ENCODE results near the gene C2CD2L.

The C2CD2L gene

DNA sequence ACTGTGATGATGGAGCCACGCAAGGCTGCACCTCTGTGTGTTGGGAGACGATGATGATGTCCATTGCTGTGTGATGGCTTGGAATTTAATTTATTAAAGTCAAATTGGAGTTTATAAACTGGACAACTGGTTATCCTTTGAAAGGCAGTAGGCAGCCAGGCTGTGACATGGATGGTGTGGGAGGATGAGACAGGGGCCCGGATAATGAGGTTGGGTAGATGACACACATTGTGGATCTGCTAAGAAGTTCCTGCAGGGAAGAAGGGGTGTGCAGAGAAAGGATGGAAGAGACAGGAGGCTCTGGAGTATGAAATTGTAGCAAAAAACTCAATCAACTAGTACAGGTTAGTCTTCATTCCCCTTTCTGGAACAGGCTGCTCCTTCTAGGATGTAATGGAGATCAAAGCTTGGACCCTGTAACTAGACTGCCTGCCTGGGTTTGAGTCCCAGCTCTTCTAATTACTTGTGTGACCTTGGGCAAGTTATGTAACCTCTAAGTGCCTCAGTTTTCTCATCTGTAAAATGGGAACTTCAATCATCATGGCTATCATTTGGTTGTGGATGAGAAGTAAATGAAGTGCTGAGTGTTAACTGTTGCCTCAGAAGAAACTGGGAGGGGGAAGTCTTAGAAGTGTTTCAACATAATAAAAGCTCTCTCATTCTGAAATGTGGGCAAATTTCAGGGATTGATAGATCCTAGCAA lies 10.0 kb downstream of the C2CD2L start:
- ChIA-PET POLR2A (no interaction called here), CTCF (interaction anchor here (1.7 kb wide), 1 partner anchor 207 kb away, joined by 4 read pairs; no protein-coding TSS in a partner anchor)
- no peak for DNase-seq (ENCODE audit: low read depth, low spot score)
- H3K4me3 ChIP-seq (ENCODE audit: low read depth, low read length): no peak overlapping the region
- TF ChIP-seq, protein P1, sequence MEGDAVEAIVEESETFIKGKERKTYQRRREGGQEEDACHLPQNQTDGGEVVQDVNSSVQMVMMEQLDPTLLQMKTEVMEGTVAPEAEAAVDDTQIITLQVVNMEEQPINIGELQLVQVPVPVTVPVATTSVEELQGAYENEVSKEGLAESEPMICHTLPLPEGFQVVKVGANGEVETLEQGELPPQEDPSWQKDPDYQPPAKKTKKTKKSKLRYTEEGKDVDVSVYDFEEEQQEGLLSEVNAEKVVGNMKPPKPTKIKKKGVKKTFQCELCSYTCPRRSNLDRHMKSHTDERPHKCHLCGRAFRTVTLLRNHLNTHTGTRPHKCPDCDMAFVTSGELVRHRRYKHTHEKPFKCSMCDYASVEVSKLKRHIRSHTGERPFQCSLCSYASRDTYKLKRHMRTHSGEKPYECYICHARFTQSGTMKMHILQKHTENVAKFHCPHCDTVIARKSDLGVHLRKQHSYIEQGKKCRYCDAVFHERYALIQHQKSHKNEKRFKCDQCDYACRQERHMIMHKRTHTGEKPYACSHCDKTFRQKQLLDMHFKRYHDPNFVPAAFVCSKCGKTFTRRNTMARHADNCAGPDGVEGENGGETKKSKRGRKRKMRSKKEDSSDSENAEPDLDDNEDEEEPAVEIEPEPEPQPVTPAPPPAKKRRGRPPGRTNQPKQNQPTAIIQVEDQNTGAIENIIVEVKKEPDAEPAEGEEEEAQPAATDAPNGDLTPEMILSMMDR (IDR thresholded peaks at IDR 0.05; ENCODE audit: insufficient read depth, low read length, missing control alignments): no peak

- TF ChIP-seq, protein P1 (IDR thresholded peaks at IDR 0.05; ENCODE audit: insufficient read depth, low read length, missing control alignments): no peak
- ChIA-PET POLR2A (no interaction called here), CTCF (interaction anchor here (0.9 to 1.7 kb wide), 7 partner anchors 9 to 222 kb away, joined by 3 to 5 read pairs (median 4); partner anchors contain the start of gene C1QTNF5)
Observed at GRCh38 chr11:119118227-119118626, 11.1 kb downstream of the C2CD2L start.

GRCh38 chr11:119118946-119119345 lies 11.8 kb downstream of the C2CD2L start:
- TF ChIP-seq, protein P1 (IDR thresholded peaks at IDR 0.05; ENCODE audit: insufficient read depth, low read length, missing control alignments): no peak
- H3K4me3 ChIP-seq (ENCODE audit: low read depth, low read length): no peak overlapping the region
- CTCF ChIA-PET: interaction anchor here (0.9 to 1.7 kb wide), 7 partner anchors 10 to 219 kb away, joined by 3 to 5 read pairs (median 3); no protein-coding TSS in a partner anchor
- DNase-seq (ENCODE audit: low read depth, low spot score): no peak
- POLR2A ChIA-PET: interaction anchor here (1.0 kb wide), 1 partner anchor 12 kb away, joined by 3 read pairs; the partner anchor contains the start of gene C2CD2L

More at GRCh38 chr11:119118227-119118626, 11.1 kb downstream of the C2CD2L start:
- no peak for DNase-seq (ENCODE audit: low read depth, low spot score)
- H3K4me3 ChIP-seq (ENCODE audit: low read depth, low read length): no peak overlapping the region

DNA sequence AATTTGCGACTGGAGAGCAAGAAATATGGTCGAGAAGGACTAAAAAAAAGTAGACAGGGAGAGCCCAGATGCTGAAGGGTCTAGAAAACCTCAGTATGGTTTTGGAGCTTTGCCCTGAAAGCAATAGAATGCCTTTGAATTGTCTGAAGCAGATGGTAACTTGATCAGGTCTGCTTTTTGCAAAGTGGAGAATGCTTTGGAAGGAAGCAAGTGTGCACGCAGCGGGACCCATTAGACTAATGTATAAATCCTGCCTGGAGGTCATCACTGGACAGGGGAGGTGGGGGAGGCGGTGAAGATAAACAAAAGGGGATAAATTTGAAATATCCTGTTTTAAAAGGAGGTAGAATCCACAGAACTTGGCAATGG lies 13.5 kb downstream of the C2CD2L start:
- CTCF ChIA-PET: interaction anchor here (0.8 to 2.1 kb wide), 6 partner anchors 11 to 203 kb away, joined by 3 to 6 read pairs (median 3); partner anchors contain the start of genes C2CD2L, CBL and DPAGT1
- POLR2A ChIA-PET: interaction anchor here (0.6 to 2.0 kb wide), 3 partner anchors 18 to 317 kb away, joined by 4 to 7 read pairs (median 6); a partner anchor contains a TSS

GRCh38 chr11:119121008-119121810 lies 14.1 kb downstream of the C2CD2L start, which contains the start of gene HINFP:
Gene HINFP (plus strand): TSS chr11:119121580. CDS start chr11:119126945, 5,365 bp downstream.
- DNase-seq (ENCODE audit: low read depth, low spot score): peak; percentile 88
- POLR2A ChIA-PET: interaction anchor here (0.8 to 2.0 kb wide), 6 partner anchors 13 to 198 kb away, joined by 3 to 7 read pairs (median 4); partner anchors contain the start of gene C2CD2L
- CTCF ChIA-PET: interaction anchor here (0.7 to 2.1 kb wide), 9 partner anchors 11 to 216 kb away, joined by 3 to 11 read pairs (median 3); partner anchors contain the start of genes C2CD2L, CBL and DPAGT1
- TF ChIP-seq, protein P1 (IDR thresholded peaks at IDR 0.05; ENCODE audit: insufficient read depth, low read length, missing control alignments): no peak
- H3K4me3 ChIP-seq (ENCODE audit: low read depth, low read length): peak within 1 kb of the TSS; percentile 100

More for the DNA sequence above, 13.5 kb downstream of the C2CD2L start:
- TF ChIP-seq, protein P1 (IDR thresholded peaks at IDR 0.05; ENCODE audit: insufficient read depth, low read length, missing control alignments): no peak
- H3K4me3 ChIP-seq (ENCODE audit: low read depth, low read length): peak overlapping the region; percentile 65
- DNase-seq (ENCODE audit: low read depth, low spot score): no peak

Measured in AG04449 (cell line).